ENCODE data around the gene CYB5R4. TPM values are rescaled to one million over a fixed set of nuclear protein-coding genes. Genes with fewer than 3 reads are reported as not detected.
"Not testable (repeated sequence)": the region's sequence is repeated elsewhere in the genome, so short reads cannot be mapped to it uniquely, and the experiment has no call there.

CYB5R4 gene
- total RNA-seq, 1 experiment from 2014 or later = 28.9 TPM

DNA sequence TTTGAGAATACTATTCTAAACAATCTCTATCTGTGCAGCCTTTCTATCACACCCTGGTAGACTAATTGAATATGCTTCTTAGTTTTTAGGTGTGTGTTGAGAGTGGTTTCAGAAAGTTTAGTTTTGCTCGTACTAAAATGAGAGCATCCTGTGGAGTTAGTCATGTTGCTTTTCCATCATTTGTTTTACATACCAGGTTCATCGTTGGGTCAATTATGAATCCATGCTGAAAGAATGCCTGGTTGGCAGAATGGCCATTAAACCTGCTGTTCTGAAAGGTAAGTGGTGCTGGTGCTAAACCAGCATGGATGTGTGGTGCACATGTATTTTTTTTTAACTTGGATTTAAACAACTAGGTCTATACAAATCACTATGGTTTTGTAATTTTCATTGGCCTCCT is 49.3 kb downstream of the CYB5R4 start:
- DNase-seq (ENCODE audit: low read depth) = peak; percentile 80

DNA sequence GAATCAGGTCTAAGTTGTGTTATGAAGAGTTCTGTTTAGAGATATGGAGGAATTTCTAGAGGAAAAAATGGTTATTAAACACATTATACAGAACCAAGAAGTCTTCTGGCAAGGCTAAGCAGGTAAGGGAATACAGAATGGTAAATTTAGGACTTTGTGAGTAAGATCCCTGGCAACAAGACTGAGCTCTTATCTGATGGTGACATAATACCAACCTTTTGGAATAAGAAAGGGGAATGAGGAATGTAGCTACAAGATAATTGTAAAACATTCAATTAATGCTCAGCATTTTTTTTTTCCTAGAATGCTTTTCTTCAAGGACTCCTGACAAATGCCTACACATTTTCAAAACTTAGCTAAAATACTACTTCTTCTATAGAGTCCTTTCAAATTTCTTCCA is 51.8 kb downstream of the CYB5R4 start:
- peak; percentile 29 for DNase-seq (ENCODE audit: low read depth)

DNA sequence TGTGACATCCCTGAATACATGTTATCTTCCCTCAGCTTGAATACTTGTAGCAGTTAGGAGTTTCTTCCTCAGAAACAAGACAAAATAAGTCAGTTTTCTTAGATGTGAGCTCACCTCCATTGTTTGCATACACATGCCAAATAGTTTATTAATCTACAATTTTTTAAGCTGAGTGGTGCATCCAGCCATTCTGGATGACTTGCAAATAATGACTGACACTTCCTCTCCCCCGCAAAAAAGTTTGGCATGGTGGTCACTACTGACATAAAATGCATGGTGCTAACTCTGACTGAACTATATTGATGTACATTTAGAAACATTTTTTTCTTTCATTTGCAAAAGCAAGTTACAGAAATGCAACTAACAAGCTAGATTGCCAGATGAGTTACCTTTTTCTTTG is 55.5 kb downstream of the CYB5R4 start:
- no peak for DNase-seq (ENCODE audit: low read depth)

DNA sequence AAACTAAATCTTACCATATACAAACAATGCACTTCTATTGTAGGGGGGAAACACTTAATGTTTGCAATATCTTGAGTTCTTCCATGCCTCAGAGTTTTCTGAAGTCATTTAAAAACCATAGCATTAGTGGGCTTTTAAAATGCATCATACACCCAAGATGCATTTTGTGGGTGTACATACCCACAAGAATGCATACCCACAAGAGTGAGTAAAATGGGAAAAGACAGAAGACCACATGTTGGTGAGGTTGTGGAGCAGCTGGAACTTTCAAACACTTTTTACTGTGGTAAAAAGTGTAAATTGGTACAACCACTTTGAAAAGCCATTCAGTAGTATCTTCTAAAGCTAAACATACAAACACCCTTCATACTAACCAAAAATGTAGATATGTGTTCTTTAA is 57.5 kb downstream of the CYB5R4 start:
- no peak for DNase-seq (ENCODE audit: low read depth)

DNA sequence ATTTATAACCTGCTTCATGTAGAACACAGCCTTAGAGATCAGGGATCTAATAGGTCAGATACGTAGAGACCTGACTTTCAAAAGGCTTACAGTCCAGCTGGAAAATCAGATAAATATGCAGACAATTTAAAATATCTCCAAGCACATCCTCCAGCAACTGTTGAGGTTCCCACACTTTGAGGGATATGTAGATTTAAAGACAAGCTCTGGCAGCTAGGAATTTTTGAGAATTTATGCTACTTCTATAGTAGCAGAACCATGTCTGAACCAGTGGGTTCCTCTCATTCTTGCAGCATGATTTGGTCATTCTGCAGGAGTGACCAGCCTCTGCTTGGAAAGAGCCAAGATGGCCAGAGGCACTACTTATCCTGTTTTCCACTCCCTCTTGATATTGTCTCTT is 60.5 kb downstream of the CYB5R4 start:
- DNase-seq (ENCODE audit: low read depth) = peak; percentile 49

DNA sequence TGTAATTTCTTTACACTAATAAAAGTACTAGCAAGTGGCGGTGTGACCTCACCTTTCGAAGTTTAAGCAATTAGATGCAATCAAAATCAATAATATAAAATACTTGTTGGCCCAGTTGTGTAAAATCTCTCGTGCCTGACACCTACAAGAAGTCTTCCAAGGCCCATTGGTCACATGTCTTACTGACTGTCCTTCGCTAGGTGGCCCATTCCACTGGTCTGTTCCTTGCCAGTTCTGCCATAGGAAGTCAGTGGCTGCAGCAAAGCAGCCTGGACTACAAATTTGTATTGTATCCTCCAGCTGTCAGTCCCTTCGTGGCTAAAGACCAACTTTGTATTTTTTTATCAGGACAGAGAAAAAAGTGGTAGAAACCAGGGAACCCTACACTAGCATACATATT is 61.8 kb downstream of the CYB5R4 start:
- DNase-seq (ENCODE audit: low read depth) = no peak

DNA sequence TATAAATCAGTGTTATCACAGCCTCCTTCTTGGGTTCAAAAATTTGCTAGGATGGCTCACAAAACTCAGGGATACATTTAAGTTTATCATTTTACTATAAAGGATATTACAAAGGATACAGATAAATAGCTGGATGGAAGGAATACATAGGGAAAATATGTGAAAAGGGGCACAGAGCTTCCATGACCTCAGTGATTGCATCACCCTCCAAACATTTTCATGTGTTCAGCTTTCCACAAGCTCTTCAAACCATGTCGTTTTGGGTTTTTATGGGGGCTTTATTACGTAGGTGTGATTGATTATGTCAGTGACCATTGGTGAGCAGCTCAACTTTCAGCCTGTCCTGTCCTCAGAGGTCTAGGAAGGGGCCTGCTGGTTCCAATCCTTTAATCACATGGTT is 68.0 kb downstream of the CYB5R4 start:
- no peak for DNase-seq (ENCODE audit: low read depth)

DNA sequence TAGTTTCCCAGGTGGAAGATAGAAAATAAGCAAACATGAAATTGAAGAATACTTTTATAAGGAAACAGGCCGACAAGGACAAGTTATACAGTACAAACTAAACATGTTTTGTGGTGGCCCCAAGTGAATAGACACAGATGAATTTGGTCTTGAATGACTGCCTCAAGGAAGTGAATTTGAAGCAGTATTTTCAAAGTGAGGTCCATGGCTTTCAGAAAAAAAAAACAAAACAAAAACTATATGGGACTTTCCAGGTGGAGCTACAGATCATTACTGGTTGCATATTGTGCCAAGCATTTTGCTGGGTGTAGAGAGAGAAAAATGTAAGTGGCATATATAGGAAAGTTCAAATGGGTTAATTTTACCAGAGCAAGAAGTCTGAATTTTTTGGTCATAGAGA is 68.8 kb downstream of the CYB5R4 start:
- DNase-seq (ENCODE audit: low read depth) = no peak

DNA sequence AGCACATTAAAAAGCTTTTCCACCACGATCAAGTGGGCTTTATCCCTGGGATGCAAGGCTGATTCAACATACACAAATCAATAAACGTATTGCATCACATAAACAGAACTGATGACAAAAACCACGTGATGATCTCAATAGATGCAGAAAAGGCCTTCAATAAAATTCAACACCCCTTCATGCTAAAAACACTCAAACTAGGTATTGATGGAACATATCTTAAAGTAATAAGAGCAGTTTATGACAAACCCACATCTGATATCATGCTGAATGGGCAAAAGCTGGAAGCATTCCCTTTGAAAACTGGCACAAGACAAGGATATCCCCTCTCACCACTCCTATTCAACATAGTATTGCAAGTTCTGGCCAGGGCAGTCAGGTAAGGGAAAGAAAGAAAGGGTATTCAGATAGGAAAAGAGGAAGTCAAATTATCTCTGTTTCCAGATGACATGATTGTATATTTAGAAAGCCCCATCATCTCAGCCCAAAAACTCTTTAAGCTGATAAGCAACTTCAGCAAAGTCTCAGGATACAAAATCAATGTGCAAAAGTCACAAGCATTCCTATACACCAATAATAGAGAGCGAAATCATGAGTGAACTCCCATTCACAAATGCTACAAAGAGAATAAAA is 86.8 kb downstream of the CYB5R4 start:
- DNase-seq (ENCODE audit: low read depth) = not testable (repeated sequence)

DNA sequence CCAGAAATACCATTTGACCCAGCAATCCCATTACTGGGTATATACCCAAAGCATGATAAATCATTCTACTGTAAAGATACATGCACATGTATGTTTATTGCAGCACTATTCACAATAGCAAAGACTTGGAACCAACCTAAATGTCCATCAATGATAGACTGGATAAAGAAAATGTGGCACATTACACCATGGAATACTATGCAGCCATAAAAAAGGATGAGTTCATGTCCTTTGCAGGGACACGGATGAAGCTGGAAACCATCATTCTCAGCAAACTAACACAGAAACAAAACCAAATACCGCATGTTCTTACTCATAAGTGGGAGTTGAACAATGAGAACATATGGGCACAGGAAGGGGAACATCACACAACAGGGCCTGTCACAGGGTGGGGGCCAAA is 88.5 kb downstream of the CYB5R4 start:
- DNase-seq (ENCODE audit: low read depth) = not testable (repeated sequence)

DNA sequence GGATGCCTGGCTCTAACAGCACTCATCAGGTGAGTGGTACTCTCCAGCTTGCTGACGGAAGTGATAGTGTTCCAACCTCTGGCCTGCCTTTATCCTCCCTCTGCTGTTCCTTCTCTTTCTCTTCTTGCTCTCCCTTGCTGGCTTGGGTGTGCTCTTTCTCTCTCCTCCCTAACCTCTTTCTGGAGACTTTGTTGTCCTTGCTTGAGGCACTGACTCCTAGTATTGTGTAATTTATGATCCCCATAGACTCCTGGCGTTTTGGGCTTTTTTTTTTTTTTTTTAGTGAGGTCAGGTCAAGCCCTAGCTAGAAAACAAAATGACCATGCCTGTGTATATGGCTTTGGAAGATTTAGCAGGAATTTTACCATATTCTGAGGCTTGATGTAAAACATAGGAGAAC is 89.4 kb downstream of the CYB5R4 start:
- no peak for DNase-seq (ENCODE audit: low read depth)

DNA sequence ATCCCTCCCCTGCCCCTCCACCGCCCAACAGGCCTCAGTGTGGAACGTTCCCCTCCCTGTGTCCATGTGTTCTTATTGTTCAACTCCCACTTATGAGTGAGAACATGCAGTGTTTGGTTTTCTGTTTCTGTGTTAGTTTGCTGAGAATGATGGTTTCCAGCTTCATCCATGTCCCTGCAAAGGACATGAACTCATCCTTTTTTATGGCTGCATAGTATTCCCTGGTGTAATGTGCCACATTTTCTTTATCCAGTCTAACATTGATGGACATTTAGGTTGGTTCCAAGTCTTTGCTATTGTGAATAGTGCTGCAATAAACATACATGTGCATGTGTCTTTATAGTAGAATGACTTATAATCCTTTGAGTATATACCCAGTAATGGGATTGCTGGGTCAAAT is 91.9 kb downstream of the CYB5R4 start:
- DNase-seq (ENCODE audit: low read depth) = not testable (repeated sequence)

DNA sequence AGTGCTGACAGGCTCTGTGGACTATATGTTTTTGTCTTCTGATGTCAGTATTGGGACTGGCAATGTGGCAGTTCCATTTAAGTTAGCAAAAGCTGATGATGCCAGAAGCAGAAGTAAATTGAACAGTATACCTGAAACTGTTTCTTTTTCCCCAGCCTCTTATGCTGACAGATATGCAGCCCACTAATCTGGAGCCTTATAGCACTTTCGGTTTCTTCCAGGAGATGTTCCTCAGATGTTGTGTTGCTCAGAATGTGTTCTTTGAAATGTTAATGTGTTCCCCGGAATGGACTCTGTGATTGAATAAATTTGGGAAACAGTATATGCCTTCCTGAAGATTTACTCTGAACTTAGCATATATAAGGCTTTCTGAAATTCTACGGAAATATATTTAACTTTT is 93.3 kb downstream of the CYB5R4 start:
- no peak for DNase-seq (ENCODE audit: low read depth)

DNA sequence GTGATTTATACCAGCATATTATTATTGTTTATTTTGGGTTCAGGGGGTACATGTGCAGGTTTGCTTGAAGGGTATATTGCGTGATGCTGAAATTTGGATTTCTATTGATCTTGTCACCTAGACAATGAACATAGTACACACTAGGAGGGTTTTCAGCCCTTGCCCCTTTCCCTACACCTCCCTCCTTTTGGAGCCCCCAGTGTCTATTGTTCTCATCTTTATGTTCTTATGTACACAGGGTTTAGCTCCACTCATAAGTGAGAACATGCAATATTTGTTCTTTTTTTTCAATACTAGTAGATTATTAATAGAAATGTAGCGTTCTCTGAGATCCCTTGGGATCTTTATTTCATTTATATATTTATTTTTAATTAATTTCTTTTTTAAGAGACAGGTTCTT is 94.9 kb downstream of the CYB5R4 start:
- no peak for DNase-seq (ENCODE audit: low read depth)

DNA sequence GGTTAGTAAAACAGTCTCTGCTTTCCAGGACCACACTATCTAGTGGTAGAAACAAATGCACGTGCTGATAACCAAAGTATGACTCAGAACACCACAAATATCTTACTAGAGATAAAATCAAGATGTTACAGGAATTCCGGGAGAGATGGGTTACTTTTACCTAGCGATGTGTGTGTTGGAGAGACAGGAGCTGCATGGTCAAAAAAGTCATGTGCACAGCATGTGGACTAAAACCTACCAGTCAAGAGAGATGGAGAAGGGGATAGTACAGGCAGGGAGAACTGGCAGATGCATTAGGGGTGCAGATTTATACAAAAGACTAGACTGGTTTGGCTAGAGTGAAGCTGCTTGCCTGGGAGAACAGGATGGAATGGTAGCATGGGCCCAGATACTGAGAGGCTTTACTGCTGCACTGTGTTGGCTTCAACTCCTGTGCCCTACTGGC is 98.8 kb downstream of the CYB5R4 start:
- peak; percentile 79 for DNase-seq (ENCODE audit: low read depth)

DNA sequence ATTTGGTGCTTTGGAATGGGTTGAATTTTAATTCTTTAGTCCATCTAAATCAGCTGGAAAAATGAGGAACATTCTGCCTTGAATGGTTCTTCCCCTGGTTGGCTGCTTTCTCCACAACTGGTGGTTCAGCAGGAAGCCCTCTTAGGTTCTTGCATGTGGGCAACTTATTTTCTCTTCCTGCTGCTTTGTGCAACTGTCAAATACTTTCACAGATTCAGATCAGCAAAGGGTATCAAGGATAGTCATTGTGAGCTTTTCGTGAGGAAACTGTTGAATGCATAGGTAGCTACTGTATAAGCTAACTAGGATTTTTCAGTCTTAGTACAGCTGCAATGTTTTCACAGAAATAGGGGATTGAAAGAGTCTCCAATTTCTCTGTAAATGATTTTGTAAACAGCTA is 101.2 kb downstream of the CYB5R4 start:
- no peak for DNase-seq (ENCODE audit: low read depth)

DNA sequence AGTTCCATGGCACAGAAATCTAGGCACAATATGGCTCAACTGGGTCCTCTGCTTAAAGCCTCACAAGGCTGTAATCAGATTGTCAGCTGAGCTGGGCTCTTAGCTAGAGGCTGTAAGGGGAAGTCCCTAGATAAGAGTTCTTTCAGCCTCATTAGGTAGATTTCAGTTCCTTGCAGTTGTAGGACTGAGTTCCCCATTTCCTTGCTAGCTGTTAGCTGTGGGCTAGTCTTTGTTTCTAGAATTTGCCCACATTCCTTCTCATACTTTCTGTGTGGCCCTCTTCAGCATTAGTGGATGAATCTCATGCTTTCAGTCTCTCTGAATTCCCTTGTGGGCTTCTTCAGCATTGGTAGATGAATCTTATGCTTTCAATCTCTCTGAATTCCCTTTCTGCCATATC is 103.1 kb downstream of the CYB5R4 start:
- DNase-seq (ENCODE audit: low read depth) = no peak

DNA sequence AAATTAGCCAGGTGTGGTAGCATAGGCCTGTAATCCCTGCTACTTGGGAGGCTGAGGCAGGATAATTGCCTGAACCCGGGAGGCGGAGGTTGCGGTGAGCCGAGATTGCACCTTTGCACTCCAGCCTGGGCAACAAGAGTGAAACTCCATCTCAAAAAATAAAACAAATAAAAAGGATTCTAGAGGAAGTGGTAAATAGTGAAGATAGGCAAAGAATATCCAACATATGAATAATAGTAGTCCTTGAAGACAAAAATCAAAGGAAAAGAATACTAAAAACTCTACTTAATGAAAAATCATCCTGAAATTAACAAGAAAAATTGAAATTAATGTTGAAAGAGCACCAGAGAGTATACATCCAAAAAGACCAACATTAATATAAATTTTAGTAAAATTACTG is 107.0 kb downstream of the CYB5R4 start:
- DNase-seq (ENCODE audit: low read depth) = no peak

DNA sequence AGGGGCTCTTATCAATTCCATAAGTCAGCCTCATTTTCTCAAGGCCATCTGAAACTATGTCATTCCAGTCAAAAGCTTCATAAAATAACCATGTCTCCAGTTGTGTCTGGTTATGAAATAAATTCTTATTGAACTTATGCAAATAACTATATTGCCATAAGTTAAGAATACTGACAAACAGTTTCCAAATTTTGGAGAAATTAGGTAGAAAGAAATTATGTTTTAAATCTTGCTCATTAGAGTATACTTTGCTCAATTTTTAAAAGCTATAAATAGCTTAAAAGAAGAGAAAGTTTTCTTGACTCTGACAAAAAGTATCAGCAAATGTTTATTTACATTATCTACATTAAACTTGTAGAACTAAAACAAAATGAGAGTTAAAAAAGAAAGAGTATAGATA is 111.1 kb downstream of the CYB5R4 start:
- no peak for DNase-seq (ENCODE audit: low read depth)

DNA sequence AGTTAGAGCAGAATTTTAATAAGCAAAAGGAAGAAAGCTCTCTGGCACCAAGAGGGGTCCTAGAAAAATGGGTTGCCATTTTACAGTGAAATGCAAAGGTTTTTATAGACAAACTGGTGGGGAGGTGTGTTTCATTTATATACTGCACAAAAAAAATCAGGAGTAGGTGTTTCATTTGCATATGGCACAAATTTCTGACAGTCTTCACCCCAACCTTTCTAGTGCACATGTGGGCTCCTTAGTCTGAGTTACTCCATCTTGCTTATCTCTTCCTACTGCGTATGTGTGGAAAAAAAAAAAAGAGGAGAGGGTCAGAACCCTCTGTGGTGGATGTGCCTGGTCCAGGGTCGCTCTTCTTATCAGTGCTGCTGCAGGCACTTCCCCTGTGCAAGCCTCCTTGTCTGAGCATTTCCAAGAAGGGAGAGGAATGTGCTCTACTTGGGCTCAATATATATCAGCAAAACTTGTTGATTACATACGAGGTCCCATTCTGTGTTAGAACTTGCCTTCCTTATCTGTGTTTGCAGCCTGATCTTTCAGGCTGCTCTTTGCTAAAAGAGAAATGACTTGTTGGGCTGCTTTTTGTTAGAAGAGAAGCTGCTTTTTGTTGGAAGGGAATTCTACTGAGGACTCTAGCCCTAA is 115.0 kb downstream of the CYB5R4 start:
- DNase-seq (ENCODE audit: low read depth) = no peak

DNA sequence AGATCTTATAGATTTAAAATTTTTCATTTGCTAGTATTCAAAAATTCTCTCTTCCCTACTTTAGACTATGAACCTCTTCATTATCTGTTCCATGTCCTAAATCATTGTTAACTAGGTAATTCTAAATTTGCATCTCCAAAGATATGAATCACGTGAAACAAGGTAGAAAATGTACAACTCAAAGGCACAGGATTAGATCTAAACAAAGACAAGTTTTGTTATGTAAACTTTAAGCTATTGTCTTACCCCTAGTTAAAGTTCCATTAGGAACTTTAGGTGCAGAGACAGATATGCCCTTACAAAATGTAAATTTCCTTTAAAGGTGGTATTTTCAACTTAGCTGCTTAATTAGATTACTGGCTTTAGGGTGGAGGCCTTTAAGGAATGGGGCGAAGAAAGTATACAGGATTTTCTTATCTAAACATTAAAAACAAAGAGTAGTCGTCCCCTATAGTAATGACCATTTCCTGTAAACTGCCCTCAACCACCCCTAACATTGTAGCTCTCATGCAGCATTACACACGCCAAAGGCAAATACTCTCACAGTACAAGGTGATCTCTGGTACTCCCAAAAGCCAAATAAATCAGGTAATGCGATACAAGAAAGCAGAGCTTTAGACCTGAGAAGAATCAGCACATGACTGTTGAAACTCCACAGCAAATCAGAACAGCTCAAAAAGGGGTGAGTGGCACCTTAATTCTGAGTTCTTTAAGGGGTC is 116.7 kb downstream of the CYB5R4 start:
- no peak for DNase-seq (ENCODE audit: low read depth)

DNA sequence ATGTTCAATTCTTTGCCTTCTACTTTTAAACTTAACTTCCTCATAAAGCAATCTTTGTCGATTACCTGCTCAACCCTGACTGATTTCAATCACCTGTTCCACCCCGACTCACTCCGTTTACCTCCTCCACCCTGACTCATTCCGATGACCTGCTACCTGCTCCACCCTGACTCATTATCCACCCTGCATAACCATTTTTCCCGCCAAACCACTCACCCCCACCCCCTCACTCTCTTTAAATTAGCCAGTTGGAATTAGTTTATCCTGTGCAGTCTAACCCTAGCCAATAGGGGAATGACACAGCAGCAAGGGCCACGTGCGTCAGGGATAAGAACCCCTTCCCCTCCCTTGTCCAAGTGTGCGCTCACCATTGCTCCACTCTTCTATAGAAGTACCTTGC is 117.4 kb downstream of the CYB5R4 start:
- no peak for DNase-seq (ENCODE audit: low read depth)

DNA sequence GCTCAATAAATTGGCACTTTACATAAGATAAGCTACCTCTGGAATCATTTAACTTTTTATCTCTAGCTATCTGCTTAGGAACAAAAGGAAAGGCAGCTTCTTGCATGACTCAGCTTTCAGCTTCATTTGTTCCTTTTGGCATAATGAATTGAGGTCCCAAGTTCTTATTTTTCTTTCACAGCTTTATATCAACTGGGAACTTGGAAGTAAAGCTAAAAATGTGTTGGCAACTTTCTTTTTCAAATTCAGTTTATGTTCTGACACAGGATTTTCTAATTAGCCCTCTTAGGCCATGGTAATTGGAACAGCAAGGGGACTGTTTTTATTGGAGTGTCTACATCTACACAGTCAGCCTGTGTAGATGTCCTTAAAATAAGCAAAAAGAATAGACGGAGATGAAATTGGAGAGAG is 118.8 kb downstream of the CYB5R4 start:
- DNase-seq (ENCODE audit: low read depth) = no peak
